ENCODE data around the gene NRAS.

DNA sequence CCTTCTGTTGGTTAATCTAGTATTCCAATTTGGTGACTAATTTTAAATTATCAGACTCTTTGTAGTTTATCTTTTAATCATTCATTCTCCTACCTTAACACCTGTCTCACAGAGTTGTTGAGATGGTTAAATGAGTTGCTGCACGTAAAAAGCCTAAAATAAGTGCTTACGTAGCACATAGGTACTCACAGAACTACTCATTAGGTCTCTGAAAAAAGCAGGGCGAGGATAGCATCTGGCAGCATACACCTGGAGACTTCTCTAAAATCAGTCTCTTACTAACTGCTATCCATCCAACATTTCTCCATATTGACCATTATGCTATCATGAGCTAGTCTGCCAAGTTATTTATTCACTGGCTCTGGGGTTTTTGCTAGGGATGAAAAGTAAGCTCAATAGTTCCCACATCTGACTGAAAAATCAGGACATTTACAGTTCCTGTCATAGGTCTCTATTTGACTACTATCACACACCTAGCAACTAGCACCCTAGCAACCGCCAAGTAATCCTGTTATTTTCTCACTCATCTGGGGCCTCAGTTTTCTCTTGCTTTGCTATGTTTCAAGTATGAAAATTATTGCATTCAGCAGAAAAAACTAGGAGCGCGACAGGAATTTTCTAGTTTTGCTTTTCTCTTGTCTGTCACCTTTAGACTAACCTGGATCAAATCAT lies 30.0 kb upstream of the NRAS start:
- TF ChIP-seq, protein P1, sequence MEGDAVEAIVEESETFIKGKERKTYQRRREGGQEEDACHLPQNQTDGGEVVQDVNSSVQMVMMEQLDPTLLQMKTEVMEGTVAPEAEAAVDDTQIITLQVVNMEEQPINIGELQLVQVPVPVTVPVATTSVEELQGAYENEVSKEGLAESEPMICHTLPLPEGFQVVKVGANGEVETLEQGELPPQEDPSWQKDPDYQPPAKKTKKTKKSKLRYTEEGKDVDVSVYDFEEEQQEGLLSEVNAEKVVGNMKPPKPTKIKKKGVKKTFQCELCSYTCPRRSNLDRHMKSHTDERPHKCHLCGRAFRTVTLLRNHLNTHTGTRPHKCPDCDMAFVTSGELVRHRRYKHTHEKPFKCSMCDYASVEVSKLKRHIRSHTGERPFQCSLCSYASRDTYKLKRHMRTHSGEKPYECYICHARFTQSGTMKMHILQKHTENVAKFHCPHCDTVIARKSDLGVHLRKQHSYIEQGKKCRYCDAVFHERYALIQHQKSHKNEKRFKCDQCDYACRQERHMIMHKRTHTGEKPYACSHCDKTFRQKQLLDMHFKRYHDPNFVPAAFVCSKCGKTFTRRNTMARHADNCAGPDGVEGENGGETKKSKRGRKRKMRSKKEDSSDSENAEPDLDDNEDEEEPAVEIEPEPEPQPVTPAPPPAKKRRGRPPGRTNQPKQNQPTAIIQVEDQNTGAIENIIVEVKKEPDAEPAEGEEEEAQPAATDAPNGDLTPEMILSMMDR (IDR thresholded peaks at IDR 0.05) = no peak
- no peak for TF ChIP-seq POLR2AphosphoS5 (IDR thresholded peaks at IDR 0.05)
- no peak for TF ChIP-seq POLR2A (IDR thresholded peaks at IDR 0.05)

Measured in sigmoid colon (tissue), 4 donors.